ENCODE results near the gene EPHA10. TPM values are rescaled to one million over a fixed set of nuclear protein-coding genes. Genes with fewer than 3 reads are reported as not detected.

The EPHA10 gene
- polyA plus RNA-seq, 1 experiment: 0.04 TPM

DNA sequence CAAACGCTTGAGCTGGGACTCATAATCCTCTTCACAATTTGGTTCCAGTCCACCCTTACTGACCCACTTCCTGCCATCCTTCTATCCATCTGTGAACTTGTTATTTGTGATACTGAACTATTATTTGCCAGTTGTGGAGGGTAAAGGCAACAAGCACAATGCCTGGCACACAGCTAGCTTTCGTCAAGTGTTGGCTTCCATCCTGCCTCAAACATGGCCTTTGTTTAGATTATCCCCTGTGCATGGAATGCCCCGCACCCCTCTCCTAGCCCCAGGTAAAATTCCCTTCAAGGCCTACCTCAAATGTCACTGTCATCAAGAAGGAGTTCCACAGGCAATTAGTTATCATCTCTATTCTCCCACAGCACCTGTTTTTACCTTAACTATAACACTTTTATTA is 84.0 kb downstream of the EPHA10 start:
- Histone ChIP-seq H3K27me3 (ENCODE audit: control insufficient read depth, insufficient read depth, low read length) (peaks cover 7% of the 10 kb centered on the region), H3K36me3 (ENCODE audit: control insufficient read depth, insufficient read depth, low read length) (peaks cover 10% of the 10 kb centered on the region), H3K4me3 (ENCODE audit: low read depth, low read length) (no peak overlapping the region)
- ChIA-PET POLR2A (interaction anchor here (0.5 kb wide), 1 partner anchor 80 kb away, joined by 6 read pairs; no protein-coding TSS in a partner anchor), CTCF (interaction anchor here (1.0 to 18.5 kb wide), 8 partner anchors 22 to 226 kb away, joined by 3 to 214 read pairs (median 4); no protein-coding TSS in a partner anchor)
- DNase-seq (ENCODE audit: low read depth): no peak
- TF ChIP-seq, protein P1, sequence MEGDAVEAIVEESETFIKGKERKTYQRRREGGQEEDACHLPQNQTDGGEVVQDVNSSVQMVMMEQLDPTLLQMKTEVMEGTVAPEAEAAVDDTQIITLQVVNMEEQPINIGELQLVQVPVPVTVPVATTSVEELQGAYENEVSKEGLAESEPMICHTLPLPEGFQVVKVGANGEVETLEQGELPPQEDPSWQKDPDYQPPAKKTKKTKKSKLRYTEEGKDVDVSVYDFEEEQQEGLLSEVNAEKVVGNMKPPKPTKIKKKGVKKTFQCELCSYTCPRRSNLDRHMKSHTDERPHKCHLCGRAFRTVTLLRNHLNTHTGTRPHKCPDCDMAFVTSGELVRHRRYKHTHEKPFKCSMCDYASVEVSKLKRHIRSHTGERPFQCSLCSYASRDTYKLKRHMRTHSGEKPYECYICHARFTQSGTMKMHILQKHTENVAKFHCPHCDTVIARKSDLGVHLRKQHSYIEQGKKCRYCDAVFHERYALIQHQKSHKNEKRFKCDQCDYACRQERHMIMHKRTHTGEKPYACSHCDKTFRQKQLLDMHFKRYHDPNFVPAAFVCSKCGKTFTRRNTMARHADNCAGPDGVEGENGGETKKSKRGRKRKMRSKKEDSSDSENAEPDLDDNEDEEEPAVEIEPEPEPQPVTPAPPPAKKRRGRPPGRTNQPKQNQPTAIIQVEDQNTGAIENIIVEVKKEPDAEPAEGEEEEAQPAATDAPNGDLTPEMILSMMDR (IDR thresholded peaks at IDR 0.05; ENCODE audit: insufficient read depth, low read depth, low read length): no peak

- DNase-seq (ENCODE audit: low read depth): no peak
- POLR2A ChIA-PET: no interaction called here
- TF ChIP-seq, protein P1 (IDR thresholded peaks at IDR 0.05; ENCODE audit: insufficient read depth, low read depth, low read length): no peak
- H3K4me3 ChIP-seq (ENCODE audit: low read depth, low read length): no peak overlapping the region
- H3K36me3 ChIP-seq (ENCODE audit: control insufficient read depth, insufficient read depth, low read length): peaks cover 3% of the 10 kb centered on the region; the same call in 1 of the 2 replicates
- peaks cover 11% of the 10 kb centered on the region for H3K27me3 ChIP-seq (ENCODE audit: control insufficient read depth, insufficient read depth, low read length)
- CTCF ChIA-PET: interaction anchor here (18.5 kb wide), 1 partner anchor 75 kb away, joined by 214 read pairs; no protein-coding TSS in a partner anchor
These were observed 87.1 kb downstream of the EPHA10 start for GRCh38 chr1:37677808-37678207.

- TF ChIP-seq, protein P1 (IDR thresholded peaks at IDR 0.05; ENCODE audit: insufficient read depth, low read depth, low read length): no peak
- H3K4me3 ChIP-seq (ENCODE audit: low read depth, low read length): no peak overlapping the region
- DNase-seq (ENCODE audit: low read depth): no peak
- ChIA-PET POLR2A (no interaction called here), CTCF (interaction anchor here (1.5 to 18.5 kb wide), 2 partner anchors 15 to 74 kb away, joined by 3 to 214 read pairs; partner anchors contain the start of gene CDCA8)
- H3K27me3 ChIP-seq (ENCODE audit: control insufficient read depth, insufficient read depth, low read length): peaks cover 15% of the 10 kb centered on the region
- H3K36me3 ChIP-seq (ENCODE audit: control insufficient read depth, insufficient read depth, low read length): 0 out of 2 replicates have a peak, but pooled peaks cover 2% of the 10 kb centered on the region
These were observed 87.8 kb downstream of the EPHA10 start for GRCh38 chr1:37677143-37677439.

DNA sequence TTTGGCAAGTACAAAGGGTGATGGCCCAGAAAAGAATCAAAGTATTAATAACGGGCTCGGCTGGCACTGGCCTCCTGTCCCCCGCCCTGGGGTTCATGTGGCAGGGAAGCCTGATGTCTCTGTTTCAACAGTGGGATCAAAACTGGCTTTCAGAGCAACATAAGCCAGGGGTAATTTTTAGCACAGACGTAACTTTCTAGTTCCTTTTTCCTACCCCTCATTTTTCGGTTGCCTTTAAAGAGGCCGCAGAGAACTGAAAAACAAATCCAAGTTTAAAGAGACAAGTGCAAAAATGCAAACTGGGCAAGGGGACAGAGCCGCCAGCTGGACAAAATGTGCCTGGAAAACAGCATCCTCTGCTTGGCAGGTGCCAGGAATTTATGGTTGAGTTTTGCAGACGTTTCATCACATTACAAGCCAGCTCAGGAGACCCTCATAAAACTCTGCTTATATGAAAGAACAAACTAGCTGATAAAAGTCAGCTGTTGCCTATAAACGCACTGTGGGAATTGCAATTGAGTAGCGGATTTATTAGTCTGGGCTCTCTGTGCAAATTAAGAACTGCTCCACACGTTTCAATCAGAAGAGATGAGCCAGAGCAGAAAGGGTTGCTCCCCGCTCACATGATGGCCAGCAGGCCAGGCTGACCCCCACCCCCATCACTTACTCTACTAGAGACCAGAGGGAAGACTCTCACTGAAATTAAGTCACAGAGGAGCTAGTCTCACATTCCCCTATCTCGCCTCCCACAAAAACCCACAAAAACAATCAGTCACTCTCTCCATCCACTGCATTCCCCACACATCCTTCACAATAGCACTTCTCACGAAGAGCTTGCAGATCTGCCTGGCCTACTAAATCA is 88.4 kb downstream of the EPHA10 start:
- Histone ChIP-seq H3K4me3 (ENCODE audit: low read depth, low read length) (no peak overlapping the region), H3K27me3 (ENCODE audit: control insufficient read depth, insufficient read depth, low read length) (peaks cover 15% of the 10 kb centered on the region), H3K36me3 (ENCODE audit: control insufficient read depth, insufficient read depth, low read length) (0 out of 2 replicates have a peak, but pooled peaks cover 2% of the 10 kb centered on the region)
- ChIA-PET CTCF (interaction anchor here (1.5 to 18.5 kb wide), 2 partner anchors 15 to 74 kb away, joined by 3 to 214 read pairs; partner anchors contain the start of gene CDCA8), POLR2A (interaction anchor here (0.7 kb wide), 1 partner anchor 80 kb away, joined by 3 read pairs; no protein-coding TSS in a partner anchor)
- TF ChIP-seq, protein P1 (IDR thresholded peaks at IDR 0.05; ENCODE audit: insufficient read depth, low read depth, low read length): peak; percentile 25; the same call in 1 of the 2 replicates
- no peak for DNase-seq (ENCODE audit: low read depth)

- no peak for DNase-seq (ENCODE audit: low read depth)
- H3K36me3 ChIP-seq (ENCODE audit: control insufficient read depth, insufficient read depth, low read length): no peaks in the 10 kb centered on the region
- TF ChIP-seq, protein P1 (IDR thresholded peaks at IDR 0.05; ENCODE audit: insufficient read depth, low read depth, low read length): no peak
- ChIA-PET POLR2A (interaction anchor here (0.5 kb wide), 1 partner anchor 49 kb away, joined by 4 read pairs; no protein-coding TSS in a partner anchor), CTCF (interaction anchor here (1.0 to 18.5 kb wide), 3 partner anchors 10 to 187 kb away, joined by 4 to 214 read pairs (median 18); no protein-coding TSS in a partner anchor)
- H3K27me3 ChIP-seq (ENCODE audit: control insufficient read depth, insufficient read depth, low read length): peaks cover 17% of the 10 kb centered on the region
- H3K4me3 ChIP-seq (ENCODE audit: low read depth, low read length): no peak overlapping the region
These were observed 91.0 kb downstream of the EPHA10 start for GRCh38 chr1:37673920-37674319.
